Activated CD4-positive, alpha-beta T cell treated with anti-CD3 and anti-CD28 coated beads for 36 hours (primary cell): ENCODE measurements around the gene FNDC3B. TPM values are rescaled to one million over a fixed set of nuclear protein-coding genes. Genes with fewer than 3 reads are reported as not detected.

Experiments
- ATAC-seq: fragments of 200-7000 bp; cut with Tn5 transposase; one replicate; pipeline ENCODE4 v1.10.0; 2021; ENCODE audit warnings: mild to moderate bottlenecking, moderate library complexity
- CTCF ChIA-PET: fragments of 350-600 bp; sonication (Branson Sonifier 250); formaldehyde crosslinking; loops from one replicate; lab custom pipeline; 2021; ENCODE audit warnings: antibody characterized with exemption; lab: Charles Lee
- POLR2A ChIA-PET: fragments of 350-600 bp; sonication (Branson Sonifier 250); formaldehyde crosslinking; loops from one replicate; lab custom pipeline; 2021; ENCODE audit warnings: antibody characterized with exemption, inconsistent platforms; lab: Charles Lee
- DNase-seq: peaks from one replicate; pipeline ENCODE4 v3.0.0-alpha.2; 2020
- H3K27ac Mint-ChIP-seq: one replicate; pipeline ENCODE4 v1.8.0; 2021; ENCODE audit warnings: mixed read lengths
- H3K27me3 Mint-ChIP-seq: one replicate; pipeline ENCODE4 v1.8.0; 2021; ENCODE audit warnings: mixed read lengths
- H3K36me3 Mint-ChIP-seq: one replicate; pipeline ENCODE4 v1.8.0; 2021; ENCODE audit warnings: low read depth, mixed read lengths
- H3K4me1 Mint-ChIP-seq: one replicate; pipeline ENCODE4 v1.8.0; 2021; ENCODE audit warnings: mixed read lengths
- H3K4me3 Mint-ChIP-seq: one replicate; pipeline ENCODE4 v1.8.0; 2021; ENCODE audit warnings: mild to moderate bottlenecking, moderate library complexity, mixed read lengths
- H3K9me3 Mint-ChIP-seq: one replicate; pipeline ENCODE4 v1.8.0; 2021; ENCODE audit warnings: low read depth, mixed read lengths
- intact Hi-C, 2 experiments: fragments of 100-400 bp; cut with DNase I in 1 of 2; cut with micrococcal nuclease in 1 of 2; formaldehyde crosslinking; loops; one replicate each; pipeline versions ENCODE4 v1.14.2 to v1.15.1; 2022 to 2024; cut with DNase I, micrococcal nuclease
- total RNA-seq, 2 experiments: library from RNA; stranded (reverse); gene quantifications; one replicate each; pipeline ENCODE4 v1.2.3, GENCODE V29; 2021

FNDC3B gene
- total RNA-seq, 2 experiments from 2014 or later: 10.5 to 14.2 TPM

GRCh38 chr3:172270557-172271166 is 231.3 kb downstream of the FNDC3B start:
- ATAC-seq: no peak
- no peaks in the 10 kb centered on the region for H3K27me3 Mint-ChIP-seq
- ChIA-PET POLR2A (no interaction called here), CTCF (no interaction called here)
- no peaks in the 10 kb centered on the region for H3K9me3 Mint-ChIP-seq
- H3K27ac Mint-ChIP-seq: no peak overlapping the region
- H3K36me3 Mint-ChIP-seq: peaks cover 4% of the 10 kb centered on the region
- DNase-seq: no peak
- H3K4me1 Mint-ChIP-seq: no peaks in the 10 kb centered on the region
- intact Hi-C loops: no loop called here
- no peak overlapping the region for H3K4me3 Mint-ChIP-seq

GRCh38 chr3:172271386-172271976 is 232.1 kb downstream of the FNDC3B start:
- H3K9me3 Mint-ChIP-seq: no peaks in the 10 kb centered on the region
- H3K36me3 Mint-ChIP-seq: peaks cover 4% of the 10 kb centered on the region
- H3K4me1 Mint-ChIP-seq: no peaks in the 10 kb centered on the region
- intact Hi-C loops: no loop called here
- no peaks in the 10 kb centered on the region for H3K27me3 Mint-ChIP-seq
- POLR2A ChIA-PET: no interaction called here
- DNase-seq (no peak), ATAC-seq (no peak)
- CTCF ChIA-PET: interaction anchor here (0.6 to 0.7 kb wide), 2 partner anchors 53 to 94 kb away, joined by 3 read pairs; no protein-coding TSS in a partner anchor
- H3K27ac Mint-ChIP-seq: no peak overlapping the region
- H3K4me3 Mint-ChIP-seq: no peak overlapping the region

GRCh38 chr3:172272698-172273097 is 233.3 kb downstream of the FNDC3B start:
- H3K9me3 Mint-ChIP-seq: no peaks in the 10 kb centered on the region
- no peak overlapping the region for H3K4me3 Mint-ChIP-seq
- no peak for ATAC-seq
- ChIA-PET CTCF (no interaction called here), POLR2A (no interaction called here)
- no peaks in the 10 kb centered on the region for H3K27me3 Mint-ChIP-seq
- DNase-seq: no peak
- intact Hi-C loops: no loop called here
- H3K4me1 Mint-ChIP-seq: no peaks in the 10 kb centered on the region
- H3K36me3 Mint-ChIP-seq: no peaks in the 10 kb centered on the region
- H3K27ac Mint-ChIP-seq: no peak overlapping the region

GRCh38 chr3:172273378-172273777 is 234.0 kb downstream of the FNDC3B start:
- POLR2A ChIA-PET: no interaction called here
- H3K4me1 Mint-ChIP-seq: no peaks in the 10 kb centered on the region
- no peak overlapping the region for H3K4me3 Mint-ChIP-seq
- H3K9me3 Mint-ChIP-seq: no peaks in the 10 kb centered on the region
- no peaks in the 10 kb centered on the region for H3K36me3 Mint-ChIP-seq
- no peak for ATAC-seq
- no peak overlapping the region for H3K27ac Mint-ChIP-seq
- no peak for DNase-seq
- H3K27me3 Mint-ChIP-seq: no peaks in the 10 kb centered on the region
- CTCF ChIA-PET: interaction anchor here (0.6 kb wide), 1 partner anchor 142 kb away, joined by 3 read pairs; no protein-coding TSS in a partner anchor
- intact Hi-C loops: no loop called here

DNA sequence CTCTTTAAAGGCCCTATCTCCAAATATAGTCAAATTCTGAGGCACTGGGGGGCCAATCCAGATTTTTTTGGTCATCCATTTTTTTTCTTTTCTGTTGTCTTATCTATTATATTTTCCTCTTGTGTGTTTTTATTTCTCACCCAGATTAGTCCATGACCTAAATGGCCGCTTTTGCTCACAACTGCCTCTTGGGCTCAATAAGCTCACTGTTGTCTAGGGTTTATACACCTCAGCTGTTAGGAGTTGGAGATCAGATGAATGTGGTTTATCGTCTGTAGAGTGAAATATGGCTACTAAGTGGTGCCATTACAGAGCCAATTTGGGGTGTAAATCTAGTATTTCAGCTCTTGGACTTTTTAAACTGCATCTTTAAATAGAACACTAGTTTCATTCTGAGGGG is 235.5 kb downstream of the FNDC3B start:
- H3K36me3 Mint-ChIP-seq: no peaks in the 10 kb centered on the region
- DNase-seq (no peak), ATAC-seq (no peak)
- no peaks in the 10 kb centered on the region for H3K4me1 Mint-ChIP-seq
- H3K4me3 Mint-ChIP-seq: no peak overlapping the region
- no peaks in the 10 kb centered on the region for H3K27me3 Mint-ChIP-seq
- intact Hi-C loops: no loop called here
- CTCF ChIA-PET: interaction anchor here (0.6 to 1.0 kb wide), 4 partner anchors 11 to 237 kb away, joined by 3 to 7 read pairs (median 3); no protein-coding TSS in a partner anchor
- no peak overlapping the region for H3K27ac Mint-ChIP-seq
- H3K9me3 Mint-ChIP-seq: no peaks in the 10 kb centered on the region
- POLR2A ChIA-PET: interaction anchor here (0.6 kb wide), 1 partner anchor 903 kb away, joined by 4 read pairs; no protein-coding TSS in a partner anchor

DNA sequence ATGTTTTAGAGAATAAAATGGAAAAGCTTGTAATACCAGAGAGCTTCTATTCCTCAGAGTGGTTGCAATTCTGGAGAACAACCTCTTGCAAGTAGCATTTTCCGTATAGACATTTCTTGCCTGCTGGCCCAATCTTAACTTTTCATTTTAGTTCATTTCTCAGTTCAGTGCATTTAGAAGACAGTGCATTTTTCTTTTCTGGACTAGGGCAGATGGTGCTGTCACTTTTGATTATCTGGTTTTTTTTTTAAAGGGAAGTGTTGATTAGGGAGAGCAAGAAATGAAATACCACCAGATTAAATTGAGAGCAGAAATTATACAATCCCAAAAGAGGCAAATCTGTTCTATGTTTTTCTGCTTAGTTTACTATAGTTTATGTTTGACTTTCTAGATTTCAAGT is 236.2 kb downstream of the FNDC3B start:
- Mint-ChIP-seq H3K27ac (no peak overlapping the region), H3K36me3 (no peaks in the 10 kb centered on the region), H3K4me3 (no peak overlapping the region), H3K4me1 (no peaks in the 10 kb centered on the region), H3K27me3 (no peaks in the 10 kb centered on the region), H3K9me3 (no peaks in the 10 kb centered on the region)
- CTCF ChIA-PET: interaction anchor here (0.7 to 1.0 kb wide), 3 partner anchors 10 to 237 kb away, joined by 3 to 7 read pairs (median 4); no protein-coding TSS in a partner anchor
- ATAC-seq (no peak), DNase-seq (no peak)
- POLR2A ChIA-PET: interaction anchor here (0.7 kb wide), 1 partner anchor 9 kb away, joined by 3 read pairs; no protein-coding TSS in a partner anchor
- intact Hi-C loops: no loop called here

GRCh38 chr3:172276103-172276502 is 236.7 kb downstream of the FNDC3B start:
- ATAC-seq (no peak), DNase-seq (no peak)
- POLR2A ChIA-PET: interaction anchor here (0.7 kb wide), 1 partner anchor 9 kb away, joined by 3 read pairs; no protein-coding TSS in a partner anchor
- intact Hi-C loops: no loop called here
- Mint-ChIP-seq H3K27ac (no peak overlapping the region), H3K4me3 (no peak overlapping the region), H3K27me3 (no peaks in the 10 kb centered on the region), H3K9me3 (no peaks in the 10 kb centered on the region), H3K36me3 (no peaks in the 10 kb centered on the region), H3K4me1 (no peaks in the 10 kb centered on the region)
- CTCF ChIA-PET: interaction anchor here (0.8 kb wide), 1 partner anchor 9 kb away, joined by 4 read pairs; no protein-coding TSS in a partner anchor

GRCh38 chr3:172277151-172277652 is 237.8 kb downstream of the FNDC3B start:
- H3K36me3 Mint-ChIP-seq: no peaks in the 10 kb centered on the region
- ChIA-PET CTCF (interaction anchor here (0.9 kb wide), 1 partner anchor 55 kb away, joined by 3 read pairs; no protein-coding TSS in a partner anchor), POLR2A (no interaction called here)
- no peak overlapping the region for H3K4me3 Mint-ChIP-seq
- no peak for DNase-seq
- intact Hi-C loops: no loop called here
- H3K4me1 Mint-ChIP-seq: no peaks in the 10 kb centered on the region
- H3K9me3 Mint-ChIP-seq: no peaks in the 10 kb centered on the region
- ATAC-seq: no peak
- no peaks in the 10 kb centered on the region for H3K27me3 Mint-ChIP-seq
- no peak overlapping the region for H3K27ac Mint-ChIP-seq

- no peaks in the 10 kb centered on the region for H3K27me3 Mint-ChIP-seq
- no peaks in the 10 kb centered on the region for H3K4me1 Mint-ChIP-seq
- ChIA-PET POLR2A (no interaction called here), CTCF (no interaction called here)
- ATAC-seq: no peak
- no peak overlapping the region for H3K27ac Mint-ChIP-seq
- no peak for DNase-seq
- intact Hi-C loops: no loop called here
- no peaks in the 10 kb centered on the region for H3K36me3 Mint-ChIP-seq
- no peaks in the 10 kb centered on the region for H3K9me3 Mint-ChIP-seq
- no peak overlapping the region for H3K4me3 Mint-ChIP-seq
Measured at GRCh38 chr3:172279191-172279640, 239.8 kb downstream of the FNDC3B start.

GRCh38 chr3:172279974-172280373 is 240.6 kb downstream of the FNDC3B start:
- Mint-ChIP-seq H3K4me3 (no peak overlapping the region), H3K36me3 (no peaks in the 10 kb centered on the region), H3K27me3 (no peaks in the 10 kb centered on the region), H3K9me3 (no peaks in the 10 kb centered on the region), H3K27ac (no peak overlapping the region), H3K4me1 (no peaks in the 10 kb centered on the region)
- ChIA-PET CTCF (interaction anchor here (0.6 to 1.0 kb wide), 3 partner anchors 15 to 123 kb away, joined by 3 read pairs; no protein-coding TSS in a partner anchor), POLR2A (interaction anchor here (0.9 kb wide), 1 partner anchor 18 kb away, joined by 4 read pairs; no protein-coding TSS in a partner anchor)
- intact Hi-C loops: no loop called here
- DNase-seq: no peak
- ATAC-seq: no peak

GRCh38 chr3:172280406-172281051 is 241.2 kb downstream of the FNDC3B start:
- intact Hi-C loops: no loop called here
- no peaks in the 10 kb centered on the region for H3K4me1 Mint-ChIP-seq
- DNase-seq: no peak
- POLR2A ChIA-PET: interaction anchor here (0.9 kb wide), 1 partner anchor 17 kb away, joined by 4 read pairs; no protein-coding TSS in a partner anchor
- no peak for ATAC-seq
- no peak overlapping the region for H3K4me3 Mint-ChIP-seq
- H3K9me3 Mint-ChIP-seq: no peaks in the 10 kb centered on the region
- CTCF ChIA-PET: interaction anchor here (0.6 to 1.0 kb wide), 3 partner anchors 14 to 124 kb away, joined by 3 read pairs; no protein-coding TSS in a partner anchor
- H3K36me3 Mint-ChIP-seq: no peaks in the 10 kb centered on the region
- H3K27me3 Mint-ChIP-seq: no peaks in the 10 kb centered on the region
- H3K27ac Mint-ChIP-seq: no peak overlapping the region
